Body of pancreas (tissue), 4 donors: ENCODE measurements around the gene HSPA12B.

Source experiments
- POLR2A ChIP-seq, 3 donors: fragments of 450-650 bp; IDR thresholded peaks; one replicate each; pipeline ENCODE4 v1.6.1; 2016; ENCODE audit warnings: antibody characterized with exemption in 3 of 3, mild to moderate bottlenecking in 2 of 3
- TF ChIP-seq, protein P1 (sequence below), 7 experiments: fragments of 450-650 bp in 4 of 7; fragments of 200-600 bp in 3 of 7; sonication (generic) in 3 of 7; IDR thresholded peaks; one replicate each; pipeline ENCODE4 v1.5.1; 2016 to 2019; ENCODE audit warnings: antibody characterized with exemption in 7 of 7

DNA sequence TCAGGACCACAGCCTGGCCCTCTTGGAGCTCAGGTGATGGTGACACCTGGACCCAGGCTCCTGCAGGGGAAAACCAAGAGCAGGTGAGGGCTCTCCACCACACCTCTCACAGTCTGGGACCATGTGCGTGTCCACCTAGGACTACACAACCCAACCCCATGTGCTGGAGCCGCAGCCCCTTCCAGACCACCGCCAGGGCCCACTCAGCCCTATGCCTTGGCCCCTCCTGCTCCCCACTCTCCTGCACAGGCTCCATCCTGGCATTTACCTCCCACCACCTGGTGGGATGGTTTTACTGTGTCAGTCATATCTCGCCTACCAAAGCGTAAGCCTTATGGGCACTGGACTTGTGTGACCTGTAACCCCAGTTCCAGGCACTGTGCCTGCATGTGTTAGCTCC, 37.6 kb upstream of the HSPA12B start:
- TF ChIP-seq, protein P1, sequence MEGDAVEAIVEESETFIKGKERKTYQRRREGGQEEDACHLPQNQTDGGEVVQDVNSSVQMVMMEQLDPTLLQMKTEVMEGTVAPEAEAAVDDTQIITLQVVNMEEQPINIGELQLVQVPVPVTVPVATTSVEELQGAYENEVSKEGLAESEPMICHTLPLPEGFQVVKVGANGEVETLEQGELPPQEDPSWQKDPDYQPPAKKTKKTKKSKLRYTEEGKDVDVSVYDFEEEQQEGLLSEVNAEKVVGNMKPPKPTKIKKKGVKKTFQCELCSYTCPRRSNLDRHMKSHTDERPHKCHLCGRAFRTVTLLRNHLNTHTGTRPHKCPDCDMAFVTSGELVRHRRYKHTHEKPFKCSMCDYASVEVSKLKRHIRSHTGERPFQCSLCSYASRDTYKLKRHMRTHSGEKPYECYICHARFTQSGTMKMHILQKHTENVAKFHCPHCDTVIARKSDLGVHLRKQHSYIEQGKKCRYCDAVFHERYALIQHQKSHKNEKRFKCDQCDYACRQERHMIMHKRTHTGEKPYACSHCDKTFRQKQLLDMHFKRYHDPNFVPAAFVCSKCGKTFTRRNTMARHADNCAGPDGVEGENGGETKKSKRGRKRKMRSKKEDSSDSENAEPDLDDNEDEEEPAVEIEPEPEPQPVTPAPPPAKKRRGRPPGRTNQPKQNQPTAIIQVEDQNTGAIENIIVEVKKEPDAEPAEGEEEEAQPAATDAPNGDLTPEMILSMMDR (IDR thresholded peaks at IDR 0.05), result no peak
- TF ChIP-seq POLR2A (IDR thresholded peaks at IDR 0.05), result no peak
